ENCODE results near the gene MT1X.
"Not testable (repeated sequence)": the region's sequence is repeated elsewhere in the genome, so short reads cannot be mapped to it uniquely, and the experiment has no call there.

Gene MT1X

DNA sequence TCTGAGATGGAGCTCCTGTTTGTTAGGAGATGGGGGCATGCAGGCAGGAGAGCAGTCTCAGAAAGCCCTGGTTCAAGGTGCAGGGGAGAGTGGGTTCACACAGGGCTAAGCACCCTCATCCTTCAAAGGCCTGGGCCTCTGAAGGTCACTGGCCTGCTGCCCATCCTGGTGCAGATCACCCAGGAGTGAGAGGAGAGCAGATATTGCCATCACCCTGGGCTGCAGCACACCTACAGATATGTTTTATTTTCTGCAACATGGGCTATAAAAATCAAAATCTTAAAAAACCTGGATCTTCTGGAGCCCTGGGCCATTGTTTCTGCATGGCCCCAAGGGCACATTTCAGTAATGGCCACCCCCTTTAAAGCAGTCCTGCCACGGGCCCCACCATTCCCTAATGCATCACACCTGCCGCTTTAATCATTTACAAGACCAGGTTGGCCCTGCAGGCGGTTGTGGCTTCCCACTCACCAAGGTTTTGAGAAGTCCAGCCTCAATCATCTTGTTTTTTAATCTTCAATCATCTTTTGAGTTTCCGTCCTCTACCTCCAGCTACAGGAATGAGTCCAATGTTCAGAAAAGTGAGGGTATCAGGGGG lies 27.3 kb downstream of the MT1X start:
- no peak for DNase-seq (ENCODE audit: low read depth in 2 of 3, low spot score in 2 of 3)

DNA sequence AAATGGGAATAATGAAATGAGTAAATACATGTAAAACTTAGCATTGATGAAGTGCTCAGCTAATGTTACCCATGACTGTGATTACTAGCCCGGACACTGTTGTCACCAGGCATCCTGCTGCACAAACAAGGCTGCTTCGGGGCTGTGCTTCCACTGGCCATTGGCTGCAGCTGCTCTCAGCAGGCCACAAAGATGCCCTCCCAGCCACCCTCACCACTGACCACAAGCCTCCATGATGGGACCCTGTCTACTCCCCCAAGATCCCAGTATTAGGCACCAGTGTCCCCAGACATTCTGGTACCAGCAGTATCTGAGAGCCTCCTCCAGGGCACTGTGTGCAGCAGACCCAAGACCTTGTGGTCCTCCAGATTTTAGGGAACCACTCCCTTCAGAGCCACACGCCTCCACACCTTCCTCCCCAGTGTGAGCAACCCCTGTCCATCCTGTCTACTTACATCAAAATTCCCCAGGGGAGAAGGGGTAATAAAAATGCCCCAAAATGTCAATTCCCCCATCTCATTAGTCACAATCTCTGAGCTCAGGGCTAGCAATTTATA lies 28.0 kb downstream of the MT1X start:
- no peak for DNase-seq (ENCODE audit: low read depth in 2 of 3, low spot score in 2 of 3)

DNA sequence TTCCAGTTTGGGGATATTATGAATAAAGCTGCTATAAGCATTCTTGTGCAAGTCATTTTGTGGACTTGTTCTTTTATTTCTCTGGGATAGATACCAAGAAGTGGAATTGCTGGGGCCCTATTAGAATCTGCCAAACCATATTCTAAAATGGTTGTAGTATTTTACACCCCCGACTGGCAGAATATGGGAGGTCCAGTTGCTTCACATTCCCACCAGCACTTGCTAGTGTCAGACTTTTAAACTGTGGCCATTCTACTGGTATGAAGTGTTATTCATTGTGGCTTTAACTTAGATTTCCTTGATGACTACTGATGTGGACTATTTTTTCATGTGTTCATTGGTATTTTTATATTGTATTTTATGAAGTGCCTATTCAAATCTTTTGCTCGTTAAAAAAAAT lies 29.6 kb downstream of the MT1X start:
- DNase-seq (ENCODE audit: low read depth in 2 of 3, low spot score in 2 of 3) = no peak

DNA sequence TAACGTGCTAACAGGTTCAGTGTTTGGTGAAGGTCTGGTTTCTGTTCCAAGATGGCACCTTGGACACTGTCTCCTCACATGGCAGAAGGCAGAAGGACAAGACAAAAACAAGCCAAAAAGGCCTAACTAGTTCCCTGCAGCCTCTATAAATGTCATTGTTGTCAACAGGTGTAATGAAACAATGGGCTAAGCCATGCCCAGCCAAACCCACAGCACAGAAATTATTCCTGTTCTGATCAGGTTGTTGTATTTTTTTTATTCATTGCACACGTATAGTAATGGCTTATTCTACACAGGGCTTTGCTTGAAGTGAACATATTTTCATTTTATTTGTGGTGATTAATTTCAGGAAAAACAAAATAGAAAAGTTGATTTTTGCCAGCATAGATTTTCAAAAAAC lies 31.5 kb downstream of the MT1X start:
- DNase-seq (ENCODE audit: low read depth in 2 of 3, low spot score in 2 of 3) = no peak

DNA sequence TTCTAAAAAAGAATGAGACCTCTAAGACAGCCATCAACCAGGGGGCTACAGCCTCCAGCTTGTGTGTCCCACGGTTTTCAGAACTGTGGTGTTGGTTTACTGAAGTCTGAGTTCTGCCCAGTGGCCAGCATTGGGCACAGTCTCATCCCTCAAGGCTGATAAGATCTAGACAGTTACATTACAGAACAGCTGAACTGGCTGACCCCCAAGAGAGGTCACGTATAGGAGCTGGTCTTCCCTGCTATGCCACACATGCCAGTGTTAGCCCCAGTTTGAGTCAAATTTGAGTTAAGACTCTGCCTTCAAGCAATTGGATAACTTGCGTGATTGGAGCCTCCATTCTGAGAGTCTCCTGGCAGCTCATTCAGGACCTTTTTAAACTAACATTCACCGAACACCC lies 32.9 kb downstream of the MT1X start:
- no peak for DNase-seq (ENCODE audit: low read depth in 2 of 3, low spot score in 2 of 3)

DNA sequence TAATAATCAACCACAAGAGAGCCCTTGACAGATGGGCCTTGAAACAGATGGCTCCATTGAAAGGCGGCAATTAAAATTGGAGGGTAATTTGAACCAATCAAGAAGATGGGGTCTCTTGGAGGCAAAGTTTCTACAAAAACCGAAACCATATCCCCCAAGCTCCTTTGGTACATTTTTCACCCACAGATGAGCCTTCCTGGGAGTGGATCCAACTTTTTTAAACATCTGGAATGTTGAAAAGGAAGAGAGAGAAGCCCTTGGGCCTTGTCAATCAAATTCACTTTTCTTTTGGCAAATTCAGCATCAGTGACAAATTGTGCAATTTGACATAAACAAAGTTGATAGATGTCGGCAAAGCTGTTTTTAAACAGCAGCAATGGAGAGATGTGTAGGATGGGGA lies 34.5 kb downstream of the MT1X start:
- DNase-seq (ENCODE audit: low read depth in 2 of 3, low spot score in 2 of 3) = no peak

DNA sequence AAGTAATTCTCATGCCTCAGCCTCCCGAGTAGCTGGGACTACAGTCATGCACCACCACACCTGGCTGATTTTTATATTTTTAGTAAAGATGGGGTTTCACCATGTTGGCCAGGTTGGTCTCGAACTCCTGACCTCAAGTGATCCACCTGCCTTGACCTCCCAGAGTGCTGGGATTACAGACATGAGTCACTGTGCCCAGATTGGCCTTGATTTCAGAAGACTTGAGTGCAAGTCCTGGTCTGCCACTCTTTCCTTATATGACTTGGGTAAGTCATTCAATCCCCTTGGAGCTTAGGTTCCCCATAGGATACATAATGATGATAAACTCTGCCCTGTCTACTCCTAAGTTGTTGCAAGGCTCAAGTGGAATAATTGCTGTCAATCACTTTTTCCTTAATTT lies 35.3 kb downstream of the MT1X start:
- not testable (repeated sequence) for DNase-seq (ENCODE audit: low read depth in 2 of 3, low spot score in 2 of 3)

DNA sequence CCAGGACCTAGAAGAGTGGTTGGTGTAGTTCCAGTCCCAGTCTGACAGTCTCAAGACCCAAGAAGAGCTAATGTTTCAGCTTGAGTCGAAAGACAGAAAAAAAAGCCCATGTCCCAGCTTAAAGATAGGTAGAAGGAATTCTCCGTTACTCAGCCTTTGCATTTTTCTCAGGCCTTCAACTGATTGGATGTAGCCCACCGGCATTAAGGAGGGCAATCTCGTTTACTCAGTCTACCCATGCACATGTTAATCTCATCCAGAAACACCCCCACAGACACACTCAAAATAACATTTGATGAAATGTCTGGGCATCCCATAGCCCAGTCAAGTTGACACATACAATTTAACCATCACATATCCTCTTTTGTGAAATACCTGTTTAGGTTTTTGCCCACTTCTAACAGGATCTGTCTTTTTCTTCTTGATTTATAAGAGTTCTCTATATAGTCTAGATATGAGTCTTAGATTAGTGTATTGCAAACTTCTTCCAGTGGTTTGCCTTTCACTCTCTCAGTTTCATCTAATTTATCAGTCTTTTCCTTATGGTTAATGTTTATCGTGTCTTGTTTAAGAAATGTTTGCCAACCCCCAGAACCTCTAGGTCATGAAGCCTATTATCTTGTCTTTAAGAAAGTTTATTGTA lies 40.1 kb downstream of the MT1X start:
- DNase-seq (ENCODE audit: low read depth in 2 of 3, low spot score in 2 of 3) = no peak

DNA sequence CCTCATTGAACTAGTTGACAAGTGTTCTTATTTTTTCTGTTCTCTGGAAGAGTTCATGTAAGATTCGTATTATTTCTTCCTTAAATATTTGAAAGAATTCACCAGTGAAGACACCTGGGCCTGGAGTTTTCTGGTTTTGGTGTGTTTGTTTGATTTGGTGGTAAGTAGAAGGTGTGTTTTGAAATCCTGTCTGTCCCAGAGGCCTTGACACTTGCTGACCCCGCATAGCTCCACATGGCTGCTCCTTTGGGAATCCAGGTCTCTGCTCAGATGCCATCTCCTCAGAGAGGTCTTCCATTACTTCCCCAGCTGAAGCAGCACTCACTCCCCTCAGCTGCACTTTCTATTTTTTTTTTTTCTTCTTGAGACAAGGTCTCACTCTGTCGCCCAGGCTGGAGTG lies 41.9 kb downstream of the MT1X start:
- no peak for DNase-seq (ENCODE audit: low read depth in 2 of 3, low spot score in 2 of 3)

DNA sequence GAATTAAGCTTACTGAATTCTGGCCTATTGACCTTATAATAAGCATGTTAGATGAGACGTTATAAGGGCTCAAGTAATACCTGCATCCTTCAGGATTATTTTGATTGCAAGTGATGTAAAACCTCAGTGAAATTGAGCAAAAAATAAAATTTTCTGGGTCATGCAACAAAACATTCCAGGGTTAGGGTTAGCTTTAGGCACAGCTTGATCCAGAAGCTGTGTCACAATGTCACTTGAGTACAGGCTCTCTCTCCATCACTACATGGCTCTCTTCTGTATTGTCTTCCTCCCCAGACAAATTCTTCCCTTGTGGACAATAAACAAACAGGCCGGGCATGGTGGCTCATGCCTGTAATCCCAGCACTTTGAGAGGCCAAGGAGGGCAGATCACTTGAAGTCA lies 44.0 kb downstream of the MT1X start:
- no peak for DNase-seq (ENCODE audit: low read depth in 2 of 3, low spot score in 2 of 3)

DNA sequence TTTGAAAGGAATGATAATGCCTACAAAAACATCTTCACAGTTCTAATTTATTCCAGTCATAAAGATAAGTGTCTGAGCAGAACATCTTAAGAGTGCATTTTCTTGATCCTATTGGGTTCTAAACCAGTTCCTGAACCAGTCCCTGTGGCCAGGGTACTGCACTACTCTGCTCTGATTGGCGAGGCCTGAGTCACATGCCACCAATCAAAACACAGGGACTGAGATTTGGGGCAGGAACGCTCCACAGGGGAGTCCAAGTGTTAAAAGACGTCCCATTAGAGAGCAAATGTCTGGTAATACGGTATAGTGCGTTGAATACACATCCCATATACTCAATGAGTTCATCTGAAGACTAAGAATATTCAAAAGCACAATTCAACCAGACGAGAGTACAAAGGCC lies 44.7 kb downstream of the MT1X start:
- DNase-seq (ENCODE audit: low read depth in 2 of 3, low spot score in 2 of 3) = no peak

DNA sequence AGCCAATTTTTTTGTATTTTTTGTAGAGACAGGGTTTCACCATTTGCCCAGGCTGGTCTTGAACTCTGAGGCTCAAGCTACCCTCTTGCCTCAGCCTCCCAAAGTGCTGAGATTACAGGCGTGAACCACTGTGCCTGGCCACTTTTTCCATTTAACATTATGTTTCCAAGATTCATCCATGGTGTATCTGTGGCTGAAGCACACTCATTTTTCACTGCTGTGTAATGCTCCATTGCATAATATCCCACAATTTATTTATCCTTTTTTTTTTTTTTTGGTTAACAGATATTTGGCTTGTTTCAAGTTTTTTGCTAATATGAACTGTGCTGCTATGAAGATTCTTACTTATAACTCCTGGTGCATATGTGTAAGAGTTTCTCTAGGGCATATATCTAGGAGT lies 45.8 kb downstream of the MT1X start:
- no peak for DNase-seq (ENCODE audit: low read depth in 2 of 3, low spot score in 2 of 3)

DNA sequence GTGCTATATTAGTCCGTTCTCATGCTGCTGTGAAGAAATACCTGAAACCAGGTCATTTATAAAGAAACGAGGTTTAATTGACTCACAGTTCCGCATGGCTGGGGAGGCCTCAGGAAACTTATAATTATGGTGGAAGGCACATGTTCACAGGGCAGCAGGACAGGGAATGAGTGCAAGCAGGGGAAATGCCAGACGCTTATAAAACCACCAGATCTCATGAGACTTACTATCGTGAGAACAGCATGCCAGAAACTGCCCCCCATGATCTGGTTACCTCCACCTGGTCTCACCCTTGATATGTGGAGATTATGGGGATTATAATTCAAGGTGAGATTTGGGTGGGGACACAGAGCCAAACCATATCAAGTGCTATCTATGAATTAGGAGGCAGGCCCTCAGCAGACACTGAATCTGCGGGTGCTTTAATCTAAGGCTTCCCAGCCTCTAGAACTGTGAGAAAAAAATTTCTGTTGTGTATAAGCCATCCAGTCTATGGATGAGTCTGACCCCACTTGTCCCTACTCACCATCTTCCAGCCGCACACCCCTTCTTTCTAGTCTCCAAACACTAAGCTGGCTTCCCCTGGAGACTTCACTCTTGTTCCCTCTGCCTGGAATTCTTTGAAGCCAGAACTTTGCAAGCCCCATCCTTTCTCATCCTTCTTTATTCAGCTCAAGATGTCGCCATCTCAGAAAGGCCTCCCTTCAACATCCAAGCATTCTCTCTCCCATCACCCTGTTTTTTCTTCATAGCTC lies 46.9 kb downstream of the MT1X start:
- no peak for DNase-seq (ENCODE audit: low read depth in 2 of 3, low spot score in 2 of 3)

DNA sequence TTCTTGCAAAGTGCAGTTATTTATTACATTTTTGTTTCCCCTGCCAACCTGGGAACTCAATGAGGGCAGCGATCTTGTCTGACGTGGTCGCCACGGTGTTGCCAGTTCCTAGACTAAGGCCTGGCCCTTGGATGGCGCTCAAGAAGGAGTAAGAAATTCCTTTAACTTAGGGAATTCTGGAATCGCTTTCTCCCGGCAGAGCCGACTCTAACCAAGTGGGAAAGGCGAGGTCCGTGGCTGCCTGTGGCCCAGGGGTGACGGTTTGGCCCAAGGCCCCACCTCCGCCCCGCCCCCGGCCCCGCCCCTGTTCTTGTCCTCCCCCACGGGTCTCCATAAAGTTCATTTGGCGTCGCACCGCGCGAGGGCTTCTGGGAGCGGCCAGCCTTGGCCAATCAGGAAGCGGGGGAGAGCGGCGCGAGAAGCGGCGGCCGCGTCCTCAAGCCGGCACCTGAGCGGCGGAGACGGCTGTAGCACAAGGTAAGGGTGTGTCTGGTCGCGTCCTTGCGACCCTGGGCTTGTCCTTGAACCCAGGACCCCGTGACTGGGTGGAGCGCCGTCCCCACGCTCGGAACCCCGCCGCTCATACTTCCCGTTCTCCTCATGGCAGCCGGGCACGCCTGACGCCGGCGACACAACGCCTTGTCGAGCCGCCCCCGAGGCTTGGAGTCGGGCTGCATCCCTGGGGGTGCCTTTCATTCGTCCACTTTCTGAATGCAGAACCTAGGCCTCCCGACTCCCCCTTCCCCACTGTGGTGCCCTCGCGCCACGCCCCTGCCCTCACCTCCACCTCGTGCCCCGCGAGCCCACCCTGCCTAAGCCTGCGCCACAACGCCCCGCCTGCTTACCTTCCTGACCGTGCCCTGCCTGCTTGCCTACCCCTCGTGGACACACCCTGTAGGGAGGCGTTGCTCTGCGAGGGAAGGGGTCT lies 47.7 kb downstream of the MT1X start, which contains the start of gene NUP93:
Gene NUP93, plus strand, starts transcription at position 395 of the 928 bp plus-strand sequence. CDS start 18,119 bp downstream, outside the sequence.
- peak; percentile 66 to 77 (median 76) for DNase-seq (ENCODE audit: low read depth in 2 of 3, low spot score in 2 of 3)

DNA sequence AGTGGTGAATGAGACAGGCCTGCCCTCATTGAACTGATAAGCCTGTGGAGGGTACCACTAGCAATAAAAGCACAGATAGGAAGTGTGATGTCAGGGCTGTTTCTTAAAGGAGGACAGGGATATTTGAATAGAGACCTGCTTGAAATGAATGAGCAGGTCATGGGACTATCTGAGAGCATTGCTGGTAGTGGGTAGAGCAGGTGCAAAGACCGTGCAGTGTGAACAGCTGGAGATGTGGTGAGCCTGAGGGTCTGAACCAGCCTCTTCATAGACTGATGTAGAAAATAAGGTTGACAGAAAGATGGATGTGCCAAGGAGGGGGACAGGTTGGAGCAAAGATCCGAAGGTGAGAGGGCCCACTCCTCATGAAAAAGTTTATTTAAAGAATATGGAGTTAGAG lies 50.1 kb downstream of the MT1X start:
- DNase-seq (ENCODE audit: low read depth in 2 of 3, low spot score in 2 of 3) = no peak

DNA sequence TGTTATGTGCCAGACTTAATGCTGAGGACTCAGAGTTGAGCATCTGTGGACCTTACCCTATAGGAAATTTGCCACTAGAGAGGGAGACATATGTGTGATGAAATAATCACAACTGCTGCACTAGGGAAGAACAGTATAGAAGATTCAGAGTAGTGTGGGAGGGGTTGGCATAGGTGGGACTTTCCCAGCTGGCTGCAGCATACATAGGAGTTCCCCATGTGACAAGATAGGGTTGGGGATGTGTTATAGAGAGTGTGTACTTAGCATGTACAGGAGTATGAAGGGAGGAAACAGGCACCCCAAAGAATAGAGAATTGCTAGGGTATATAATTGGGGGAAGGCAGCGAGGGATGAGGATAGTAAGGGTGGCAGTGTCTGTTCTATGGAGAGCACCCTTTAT lies 50.6 kb downstream of the MT1X start:
- no peak for DNase-seq (ENCODE audit: low read depth in 2 of 3, low spot score in 2 of 3)
